K562 (cell line): ENCODE results near the gene WDR20. TPM values are rescaled to one million over a fixed set of nuclear protein-coding genes. Genes with fewer than 3 reads are reported as not detected.

ENCODE experiments used
- ATAC-seq: fragments of 200-7000 bp; cut with Tn5 transposase; 3 replicates; pipeline ENCODE4 v1.9.1; 2020; ENCODE audit warnings: moderate library complexity
- BruUV-seq: library from RNA; stranded (reverse); fragments of 400-500 nt; replicated peaks from 2 replicates; lab custom pipeline; 2021; lab: Mats Ljungman, UMichigan
- CTCF ChIA-PET: fragments of 300-600 bp; formaldehyde crosslinking; extraction: SDS; loops from one replicate; lab custom pipeline; 2021; ENCODE audit warnings: low intra/inter-chr PET ratio; lab: Yijun Ruan, JAX
- POLR2A ChIA-PET: fragments of 300-600, 350-650 bp; sonication (Branson Sonifier 250); formaldehyde crosslinking; extraction: SDS; loops from one replicate; lab custom pipeline; 2021; ENCODE audit warnings: antibody characterized with exemption, inconsistent platforms; lab: Yijun Ruan, JAX
- DNase-seq, 4 experiments: peaks; one replicate each; pipeline versions ENCODE4 v3.0.0 to v3.0.0-alpha.2; 2011 to 2018; ENCODE audit warnings: low spot score in 3 of 4, mixed read lengths in 3 of 4; ENCODE audit errors: extremely low read depth in 1 of 4
- FAIRE-seq: peaks from 2 replicates; lab custom pipeline; 2011; peaks lifted over from hg19 to GRCh38; lab: Jason Lieb, UNC
- H2AFZ ChIP-seq: 2 replicates; pipeline ENCODE4 v1.6.0; 2011; ENCODE audit warnings: low read depth, low read length, control low read depth, inconsistent platforms
- H3K27ac ChIP-seq: fragments of 200-600 bp; 3 replicates; pipeline ENCODE4 v1.8.0; 2011; ENCODE audit warnings: low read depth, mild to moderate bottlenecking, control low read depth, inconsistent platforms, low read length, moderate library complexity, mixed read lengths; ENCODE audit errors: extremely low read depth
- H3K27me3 ChIP-seq, 2 experiments: fragments of 300-600 bp in 1 of 2; 2 replicates in 1 of 2; 3 replicates in 1 of 2; pipeline versions ENCODE4 v1.6.0 to v1.8.0; 2011; ENCODE audit warnings: inconsistent platforms in 2 of 2, low read length in 2 of 2, mild to moderate bottlenecking in 1 of 2, mixed read lengths in 1 of 2, moderate library complexity in 1 of 2; ENCODE audit not compliant: control insufficient read depth in 2 of 2, insufficient read depth in 2 of 2
- H3K36me3 ChIP-seq: fragments of 300-600 bp; 3 replicates; pipeline ENCODE4 v1.8.0; 2011; ENCODE audit warnings: mild to moderate bottlenecking, low read length, inconsistent platforms; ENCODE audit not compliant: control insufficient read depth, insufficient read depth
- H3K4me1 ChIP-seq, 2 experiments: fragments of 200-600 bp in 1 of 2; replicated peaks in 1 of 2; 2 replicates in 1 of 2; 3 replicates in 1 of 2; pipeline versions ENCODE4 v1.5.1 to v1.8.0; 2011; ENCODE audit warnings: inconsistent platforms in 2 of 2, low read length in 2 of 2, mild to moderate bottlenecking in 1 of 2, mixed read lengths in 1 of 2, moderate library complexity in 1 of 2; ENCODE audit not compliant: control insufficient read depth in 2 of 2, insufficient read depth in 2 of 2
- H3K4me2 ChIP-seq: 2 replicates; pipeline ENCODE4 v1.6.1; 2011; ENCODE audit warnings: low read length, control low read depth, inconsistent platforms, mixed read lengths; ENCODE audit not compliant: insufficient read depth
- H3K4me3 ChIP-seq: fragments of 200-600 bp; sonication (generic), shearing (Covaris generic); 2 replicates; pipeline ENCODE4 v1.5.1; 2016; ENCODE audit warnings: control low read depth, inconsistent platforms
- H3K79me2 ChIP-seq: fragments of 200-600 bp; 3 replicates; pipeline ENCODE4 v1.8.0; 2011; ENCODE audit warnings: low read length, inconsistent platforms; ENCODE audit not compliant: control insufficient read depth, insufficient read depth
- H3K9ac ChIP-seq, 2 experiments: 2 replicates each; pipeline versions ENCODE4 v1.6.0 to v1.6.1; 2011; ENCODE audit warnings: low read depth in 2 of 2, low read length in 2 of 2, control low read depth in 1 of 2, inconsistent platforms in 1 of 2, mild to moderate bottlenecking in 1 of 2, mixed read lengths in 1 of 2; ENCODE audit not compliant: insufficient read depth in 1 of 2
- H3K9me1 ChIP-seq: one replicate; pipeline ENCODE4 v1.6.0; 2011; ENCODE audit warnings: inconsistent platforms, mild to moderate bottlenecking, low read length, moderate library complexity; ENCODE audit not compliant: control insufficient read depth, insufficient read depth
- H3K9me3 ChIP-seq: replicated peaks from 2 replicates; pipeline ENCODE4 v1.5.1; 2011; ENCODE audit warnings: low read depth, low read length, inconsistent platforms; ENCODE audit not compliant: control insufficient read depth, insufficient read depth
- H4K20me1 ChIP-seq: replicated peaks from 2 replicates; pipeline ENCODE4 v1.6.1; 2011; ENCODE audit warnings: low read length, inconsistent platforms, mixed read lengths; ENCODE audit not compliant: control insufficient read depth, insufficient read depth
- CUX1 ChIP-seq: fragments of 200-800 bp; sonication (Bioruptor generic); IDR thresholded peaks from 2 replicates; pipeline ENCODE4 v1.6.1; 2016; ENCODE audit warnings: missing genetic modification characterization, missing compliant biosample characterization
- ELK3 ChIP-seq: fragments of 450-650 bp; formaldehyde crosslinking; IDR thresholded peaks from 2 replicates; pipeline ENCODE4 v1.4.0; 2020; ENCODE audit warnings: mild to moderate bottlenecking
- KDM2B ChIP-seq: fragments of 250-450 bp; sonication (Bioruptor Pico); IDR thresholded peaks from 2 replicates; pipeline ENCODE4 v1.8.0; 2021; ENCODE audit warnings: mild to moderate bottlenecking, moderate library complexity
- NFIX ChIP-seq: fragments of 250-450 bp; sonication (Bioruptor Pico); IDR thresholded peaks from 2 replicates; pipeline ENCODE4 v1.4.0; 2020; ENCODE audit warnings: low read depth, mild to moderate bottlenecking, moderate library complexity
- RCOR1 ChIP-seq, 2 experiments: IDR thresholded peaks; 2 replicates each; pipeline ENCODE4 v1.6.1; 2012; ENCODE audit warnings: low read depth in 2 of 2, low read length in 2 of 2, borderline replicate concordance in 1 of 2, improper control_type of control experiment in 1 of 2
- RHOXF2B ChIP-seq: fragments of 250-450 bp; sonication (Bioruptor Pico); conservative IDR thresholded peaks from 2 replicates; pipeline ENCODE4 v1.5.1; 2021
- SMAD4 ChIP-seq: fragments of 250-450 bp; sonication (Bioruptor Pico); conservative IDR thresholded peaks from 2 replicates; pipeline ENCODE4 v1.8.0; 2021; ENCODE audit warnings: inconsistent platforms, mild to moderate bottlenecking, moderate library complexity
- SMARCB1 ChIP-seq: IDR thresholded peaks from 2 replicates; pipeline ENCODE4 v1.6.1; 2011; ENCODE audit warnings: improper control_type of control experiment, low read depth; ENCODE audit not compliant: insufficient read length
- SNAPC5 ChIP-seq: fragments of 250-450 bp; sonication (Bioruptor Pico); IDR thresholded peaks from 2 replicates; pipeline ENCODE4 v1.8.0; 2021; ENCODE audit warnings: moderate library complexity, mild to moderate bottlenecking, inconsistent platforms
- TRIM24 ChIP-seq, 2 experiments: fragments of 450-650 bp; IDR thresholded peaks; 2 replicates each; pipeline ENCODE4 v1.6.1; 2016
- ZBTB17 ChIP-seq: fragments of 450-650 bp; formaldehyde crosslinking; IDR thresholded peaks from 2 replicates; pipeline ENCODE4 v1.4.0; 2020; ENCODE audit warnings: mild to moderate bottlenecking
- ZNF232 ChIP-seq: sonication (generic); formaldehyde crosslinking; IDR thresholded peaks from 2 replicates; pipeline ENCODE4 v1.8.0; 2022; ENCODE audit warnings: mild to moderate bottlenecking, missing genetic modification reagents
- ZNF384 ChIP-seq: IDR thresholded peaks from 2 replicates; pipeline ENCODE4 v1.6.1; 2012; ENCODE audit warnings: low read depth, low read length, improper control_type of control experiment
- ZNF695 ChIP-seq: fragments of 450-650 bp; formaldehyde crosslinking; IDR thresholded peaks from 2 replicates; pipeline ENCODE4 v1.4.0; 2020; ENCODE audit warnings: mild to moderate bottlenecking, moderate library complexity
- ZNF764 ChIP-seq: fragments of 250-450 bp; sonication (Bioruptor Pico); IDR thresholded peaks from 2 replicates; pipeline ENCODE4 v1.4.0; 2020; ENCODE audit warnings: low read depth, mild to moderate bottlenecking, moderate library complexity
- WGBS: fragments of 100-300 bp; shearing (Covaris generic); methylation state at CpG from one replicate; pipeline ENCODE4 v1.1.6; 2016; ENCODE audit warnings: low coverage, mixed read lengths; ENCODE audit not compliant: insufficient coverage; ENCODE audit errors: missing lambda C conversion rate; 5-methylcytosine and 5-hydroxymethylcytosine counted together
- in situ Hi-C: fragments of 300-500 bp; cut with MboI; formaldehyde crosslinking; loops from 4 replicates; pipeline ENCODE4 v1.15.0; 2018; ENCODE audit warnings: inconsistent platforms, mixed read lengths
- intact Hi-C: fragments of 100-400 bp; cut with micrococcal nuclease; formaldehyde crosslinking; loops from 2 replicates; pipeline ENCODE4 v1.14.2; 2022
- polyA plus RNA-seq, 8 experiments: library from polyadenylated mRNA; depleted of rRNA in 4 of 8; stranded (reverse) in 5 of 8; unstranded in 3 of 8; fragments of >200 nt; fragmentation: Nextera tagmentation in 2 of 8; fragmentation: Illumina TruSeq in 1 of 8; extraction: Ambion mirVana in 2 of 8; extraction: Trizol in 1 of 8; gene quantifications; 2 replicates each; pipeline versions ENCODE4 v1.2.1 to v1.2.3, GENCODE V29; 2011 to 2014; ENCODE audit warnings: inconsistent platforms in 1 of 8, missing spikeins in 1 of 8
- total RNA-seq, 7 experiments: library from RNA; depleted of rRNA in 6 of 7; stranded (reverse); fragments of >200 nt in 6 of 7; fragmentation: Illumina TruSeq in 2 of 7; extraction: Trizol in 2 of 7; gene quantifications; 2 replicates each; pipeline versions ENCODE4 v1.2.1 to v1.2.3, GENCODE V29; 2011 to 2021; ENCODE audit warnings: low replicate concordance in 1 of 7

The WDR20 gene
- total and polyA plus RNA-seq, 9 of the 15 experiments (the other 6 are each of a cell fraction or from before 2014, with no cell fraction given) = 7.0 to 15.3 (median 11.8) TPM

- 75% methylated on average over 12 of the region's 14 CpGs for WGBS
- H3K4me2 ChIP-seq = no peak overlapping the region
- no peak overlapping the region for H3K27ac ChIP-seq
- intact Hi-C loops (no loop called here), in situ Hi-C loops (no loop called here)
- no peaks in the 10 kb centered on the region for H3K9me3 ChIP-seq
- H4K20me1 ChIP-seq = no peaks in the 10 kb centered on the region
- no TSS peak for BruUV-seq
- CTCF ChIA-PET = no interaction called here
- no peak overlapping the region for H2AFZ ChIP-seq
- POLR2A ChIA-PET = interaction anchor here (0.5 kb wide), 1 partner anchor 79 kb away, joined by 6 read pairs; no protein-coding TSS in a partner anchor
- H3K4me1 ChIP-seq = peaks cover 0 to 14% of the 10 kb centered on the region in 2 experiments; a peak in 2 of 5 replicates
- no peaks in the 10 kb centered on the region; the same call in 1 of the 3 replicates for H3K79me2 ChIP-seq
- H3K4me3 ChIP-seq = no peak overlapping the region
- no peaks in the 10 kb centered on the region for H3K9me1 ChIP-seq
- H3K27me3 ChIP-seq = no peaks in the 10 kb centered on the region
- H3K36me3 ChIP-seq = no peaks in the 10 kb centered on the region; the same call in 2 of the 3 replicates
- ATAC-seq = no peak
- no peak for DNase-seq
- no peak for FAIRE-seq
- peak overlapping the region in 1 of 2 experiments; percentile 52; a peak in 2 of 4 replicates for H3K9ac ChIP-seq
- TF ChIP-seq SMAD4 (CRISPR knock-in tag) = no peak
- TF ChIP-seq SMARCB1 = no peak
- TF ChIP-seq CUX1 (CRISPR knock-in tag) = no peak
- TF ChIP-seq KDM2B (CRISPR knock-in tag) = no peak
- no peak for TF ChIP-seq ZNF384
- no peak for TF ChIP-seq ZBTB17 (CRISPR knock-in tag)
- no peak for TF ChIP-seq ZNF232 (CRISPR knock-in tag)
- TF ChIP-seq ZNF695 (CRISPR knock-in tag) = no peak
- no peak for TF ChIP-seq ZNF764
- TF ChIP-seq RCOR1 (IDR thresholded peaks at IDR 0.05; ENCODE audit: borderline replicate concordance in 1 of 2, low read depth in 2 of 2, low read length in 2 of 2) = no peak
- no peak for TF ChIP-seq TRIM24 (IDR thresholded peaks at IDR 0.05)
- TF ChIP-seq RHOXF2B (CRISPR knock-in tag) = no peak
- no peak for TF ChIP-seq ELK3 (CRISPR knock-in tag)
- TF ChIP-seq SNAPC5 (CRISPR knock-in tag) = no peak
- no peak for TF ChIP-seq NFIX (CRISPR knock-in tag)
These were observed 78.3 kb downstream of the WDR20 start for GRCh38 chr14:102217987-102218421.
